Calu3 (cell line): ENCODE measurements around the gene APOL3. TPM values are rescaled to one million over a fixed set of nuclear protein-coding genes. Genes with fewer than 3 reads are reported as not detected.
"Not testable (repeated sequence)": the region's sequence is repeated elsewhere in the genome, so short reads cannot be mapped to it uniquely, and the experiment has no call there.

Experiments
- BruUV-seq: library from RNA; stranded (reverse); fragments of 400-500 nt; replicated peaks from 2 replicates; lab custom pipeline; 2021; lab: Mats Ljungman, UMichigan
- CTCF ChIA-PET: fragments of 300-600 bp; sonication (Branson Sonifier 250); formaldehyde crosslinking; loops from one replicate; lab custom pipeline; 2022; ENCODE audit warnings: antibody characterized with exemption; lab: Charles Lee
- DNase-seq: peaks from one replicate; pipeline ENCODE4 v3.0.0; 2022
- H3K27ac Mint-ChIP-seq: one replicate; pipeline ENCODE4 v1.8.0; 2022; ENCODE audit warnings: mixed read lengths; ENCODE audit not compliant: unreplicated experiment
- H3K27me3 Mint-ChIP-seq: one replicate; pipeline ENCODE4 v1.8.0; 2022; ENCODE audit warnings: mixed read lengths; ENCODE audit not compliant: unreplicated experiment
- H3K36me3 Mint-ChIP-seq: one replicate; pipeline ENCODE4 v1.8.0; 2022; ENCODE audit warnings: mild to moderate bottlenecking, moderate library complexity, mixed read lengths; ENCODE audit not compliant: insufficient read depth, unreplicated experiment
- H3K4me1 Mint-ChIP-seq: one replicate; pipeline ENCODE4 v1.8.0; 2022; ENCODE audit warnings: mild to moderate bottlenecking, low read depth, mixed read lengths; ENCODE audit not compliant: unreplicated experiment
- H3K4me3 Mint-ChIP-seq: one replicate; pipeline ENCODE4 v1.8.0; 2022; ENCODE audit warnings: mild to moderate bottlenecking, low read depth, moderate library complexity, mixed read lengths; ENCODE audit not compliant: unreplicated experiment
- H3K9me3 Mint-ChIP-seq: one replicate; pipeline ENCODE4 v1.8.0; 2022; ENCODE audit warnings: low read depth, mixed read lengths; ENCODE audit not compliant: unreplicated experiment
- intact Hi-C: fragments of 100-400 bp; cut with micrococcal nuclease; formaldehyde crosslinking; loops from one replicate; pipeline ENCODE4 v1.10.0; 2022; ENCODE audit not compliant: unreplicated experiment
- total RNA-seq: library from RNA; stranded (reverse); gene quantifications from 2 replicates; pipeline ENCODE4 v1.2.3, GENCODE V29; 2022
- TF ChIP-seq, protein P1 (sequence below): fragments of 200-600 bp; IDR thresholded peaks from one replicate; pipeline ENCODE4 v1.8.0; 2022; ENCODE audit warnings: antibody characterized with exemption; ENCODE audit not compliant: unreplicated experiment

APOL3 gene
- total RNA-seq, 1 experiment from 2014 or later: 7.7 TPM

DNA sequence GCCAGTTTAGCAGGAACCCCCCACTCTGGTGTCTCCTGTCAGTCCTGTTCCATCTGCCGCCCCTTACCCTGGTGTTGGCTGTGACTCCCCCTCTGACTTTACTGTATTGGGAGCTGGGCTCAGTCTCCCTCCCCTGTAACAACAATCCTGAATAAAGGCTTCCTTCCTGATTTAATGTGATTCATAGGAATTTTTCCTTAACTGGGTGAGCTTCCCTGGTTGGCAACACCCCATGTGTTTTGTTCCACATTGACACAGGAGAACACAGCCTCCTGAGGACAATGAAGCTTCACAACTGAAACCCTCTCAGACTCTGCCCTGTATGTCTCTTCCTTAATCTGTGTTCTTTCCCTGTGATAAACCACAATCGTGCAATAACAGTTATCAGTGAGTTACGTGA, 32.6 kb upstream of the APOL3 start:
- DNase-seq: no peak
- peaks cover 5% of the 10 kb centered on the region for H3K36me3 Mint-ChIP-seq
- intact Hi-C loops: no loop called here
- H3K4me3 Mint-ChIP-seq: no peak overlapping the region
- peaks cover 62% of the 10 kb centered on the region for H3K27me3 Mint-ChIP-seq
- peaks cover 10% of the 10 kb centered on the region for H3K4me1 Mint-ChIP-seq
- TF ChIP-seq, protein P1, sequence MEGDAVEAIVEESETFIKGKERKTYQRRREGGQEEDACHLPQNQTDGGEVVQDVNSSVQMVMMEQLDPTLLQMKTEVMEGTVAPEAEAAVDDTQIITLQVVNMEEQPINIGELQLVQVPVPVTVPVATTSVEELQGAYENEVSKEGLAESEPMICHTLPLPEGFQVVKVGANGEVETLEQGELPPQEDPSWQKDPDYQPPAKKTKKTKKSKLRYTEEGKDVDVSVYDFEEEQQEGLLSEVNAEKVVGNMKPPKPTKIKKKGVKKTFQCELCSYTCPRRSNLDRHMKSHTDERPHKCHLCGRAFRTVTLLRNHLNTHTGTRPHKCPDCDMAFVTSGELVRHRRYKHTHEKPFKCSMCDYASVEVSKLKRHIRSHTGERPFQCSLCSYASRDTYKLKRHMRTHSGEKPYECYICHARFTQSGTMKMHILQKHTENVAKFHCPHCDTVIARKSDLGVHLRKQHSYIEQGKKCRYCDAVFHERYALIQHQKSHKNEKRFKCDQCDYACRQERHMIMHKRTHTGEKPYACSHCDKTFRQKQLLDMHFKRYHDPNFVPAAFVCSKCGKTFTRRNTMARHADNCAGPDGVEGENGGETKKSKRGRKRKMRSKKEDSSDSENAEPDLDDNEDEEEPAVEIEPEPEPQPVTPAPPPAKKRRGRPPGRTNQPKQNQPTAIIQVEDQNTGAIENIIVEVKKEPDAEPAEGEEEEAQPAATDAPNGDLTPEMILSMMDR: no peak
- H3K9me3 Mint-ChIP-seq: peaks cover 4% of the 10 kb centered on the region
- CTCF ChIA-PET: no interaction called here
- H3K27ac Mint-ChIP-seq: no peak overlapping the region
- BruUV-seq: no TSS peak

DNA sequence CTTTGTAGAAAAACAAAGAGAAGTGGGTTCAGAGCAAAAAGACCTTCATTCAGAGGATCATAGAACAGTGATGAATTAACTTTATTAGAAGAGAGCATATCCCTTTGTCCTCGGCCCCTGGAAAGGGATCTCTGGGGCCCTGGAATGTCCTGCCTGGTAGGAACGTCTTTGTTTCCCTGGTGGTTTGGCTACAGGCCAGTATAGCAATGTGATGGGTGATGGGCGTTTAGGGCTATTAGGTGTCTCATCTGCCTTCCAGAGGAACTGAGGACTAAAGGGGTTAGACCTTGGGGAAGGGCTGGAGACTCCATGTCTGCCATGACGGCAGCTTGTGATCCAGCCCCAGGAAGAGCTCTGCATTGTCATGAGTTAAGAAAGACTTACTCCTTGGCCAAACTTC, 32.0 kb upstream of the APOL3 start:
- Mint-ChIP-seq H3K4me1 (peaks cover 10% of the 10 kb centered on the region), H3K4me3 (no peak overlapping the region), H3K9me3 (peaks cover 4% of the 10 kb centered on the region), H3K27ac (no peak overlapping the region), H3K27me3 (peaks cover 68% of the 10 kb centered on the region), H3K36me3 (peaks cover 5% of the 10 kb centered on the region)
- TF ChIP-seq, protein P1: no peak
- no peak for DNase-seq
- CTCF ChIA-PET: no interaction called here
- BruUV-seq: no TSS peak
- intact Hi-C loops: no loop called here

DNA sequence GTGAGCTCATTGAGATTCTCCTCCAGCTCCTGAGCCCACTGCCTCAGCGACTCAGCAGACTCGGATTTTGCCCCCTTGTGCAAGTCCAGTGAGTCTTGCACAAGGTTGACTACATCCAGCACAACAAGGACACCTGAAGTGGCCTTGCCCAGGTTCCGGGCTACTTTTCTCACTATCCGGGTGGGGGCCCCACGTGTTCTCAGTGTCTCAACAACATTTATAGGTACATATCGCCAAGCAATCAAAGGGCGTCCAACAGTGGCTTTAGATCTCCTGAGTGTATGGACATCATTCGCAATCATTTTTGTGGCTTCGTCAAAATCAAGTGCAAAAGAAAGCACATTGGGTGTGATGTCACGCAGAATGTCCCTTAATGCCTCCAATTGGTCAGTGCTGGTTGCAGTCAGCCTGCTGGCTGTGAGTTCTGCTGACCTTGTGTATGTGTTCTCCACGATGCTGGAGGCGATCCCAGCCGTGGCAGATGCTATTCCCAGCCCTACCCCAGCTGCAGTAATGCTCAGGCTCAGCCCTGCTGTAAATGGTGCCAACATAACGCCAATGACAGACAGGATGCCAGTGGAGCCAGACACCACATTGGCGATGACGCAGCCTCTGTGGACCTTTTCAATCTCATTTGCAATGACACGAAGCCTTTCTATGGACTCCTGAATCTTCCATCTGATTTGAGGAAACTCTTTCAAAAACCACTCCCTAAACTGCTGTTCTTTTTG, 30.7 kb upstream of the APOL3 start:
- TF ChIP-seq, protein P1: no peak
- intact Hi-C loops: no loop called here
- no peak overlapping the region for H3K4me3 Mint-ChIP-seq
- no peak for DNase-seq
- H3K36me3 Mint-ChIP-seq: peaks cover 5% of the 10 kb centered on the region
- CTCF ChIA-PET: no interaction called here
- H3K9me3 Mint-ChIP-seq: peaks cover 4% of the 10 kb centered on the region
- H3K27ac Mint-ChIP-seq: no peak overlapping the region
- H3K4me1 Mint-ChIP-seq: peaks cover 10% of the 10 kb centered on the region
- no TSS peak for BruUV-seq
- peaks cover 72% of the 10 kb centered on the region for H3K27me3 Mint-ChIP-seq

DNA sequence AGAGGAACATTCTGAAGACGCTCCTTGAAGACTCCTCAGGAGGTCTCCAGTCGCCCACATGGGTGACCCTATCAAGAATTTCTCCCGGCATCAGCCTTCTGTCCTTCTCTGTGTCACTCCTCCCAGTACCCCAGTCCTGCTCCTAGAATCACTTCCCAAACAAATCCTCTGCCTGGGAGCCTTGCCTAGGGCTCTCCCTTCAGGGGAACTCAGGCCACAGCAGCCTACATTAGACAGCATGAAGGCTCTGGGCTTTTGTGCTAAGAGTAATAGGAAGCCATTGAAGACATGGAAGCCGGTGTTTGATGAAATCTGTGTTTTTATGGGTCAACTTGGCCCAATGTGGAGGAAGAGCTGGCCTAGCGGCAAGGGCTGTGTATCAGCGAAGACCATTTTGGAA, 27.3 kb upstream of the APOL3 start:
- intact Hi-C loops, BruUV-seq, H3K36me3 Mint-ChIP-seq, CTCF ChIA-PET, H3K9me3 Mint-ChIP-seq, H3K4me3 Mint-ChIP-seq, DNase-seq, H3K4me1 Mint-ChIP-seq, H3K27ac Mint-ChIP-seq: not testable (repeated sequence)
- peaks cover 91% of the 10 kb centered on the region for H3K27me3 Mint-ChIP-seq
